K562 (cell line): ENCODE data around the gene SRGAP2C. TPM values are rescaled to one million over a fixed set of nuclear protein-coding genes. Genes with fewer than 3 reads are reported as not detected.
"Not testable (repeated sequence)": the region's sequence is repeated elsewhere in the genome, so short reads cannot be mapped to it uniquely, and the experiment has no call there.

Source experiments
- ATAC-seq: fragments of 200-7000 bp; cut with Tn5 transposase; 3 replicates; pipeline ENCODE4 v1.9.1; 2020; ENCODE audit warnings: moderate library complexity
- BruUV-seq: library from RNA; stranded (reverse); fragments of 400-500 nt; replicated peaks from 2 replicates; lab custom pipeline; 2021; lab: Mats Ljungman, UMichigan
- CTCF ChIA-PET: fragments of 300-600 bp; formaldehyde crosslinking; extraction: SDS; loops from one replicate; lab custom pipeline; 2021; ENCODE audit warnings: low intra/inter-chr PET ratio; lab: Yijun Ruan, JAX
- POLR2A ChIA-PET: fragments of 300-600, 350-650 bp; sonication (Branson Sonifier 250); formaldehyde crosslinking; extraction: SDS; loops from one replicate; lab custom pipeline; 2021; ENCODE audit warnings: antibody characterized with exemption, inconsistent platforms; lab: Yijun Ruan, JAX
- DNase-seq, 4 experiments: peaks; one replicate each; pipeline versions ENCODE4 v3.0.0 to v3.0.0-alpha.2; 2011 to 2018; ENCODE audit warnings: low spot score in 3 of 4, mixed read lengths in 3 of 4; ENCODE audit errors: extremely low read depth in 1 of 4
- FAIRE-seq: peaks from 2 replicates; lab custom pipeline; 2011; peaks lifted over from hg19 to GRCh38; lab: Jason Lieb, UNC
- H2AFZ ChIP-seq: 2 replicates; pipeline ENCODE4 v1.6.0; 2011; ENCODE audit warnings: low read depth, low read length, control low read depth, inconsistent platforms
- H3K27ac ChIP-seq: fragments of 200-600 bp; 3 replicates; pipeline ENCODE4 v1.8.0; 2011; ENCODE audit warnings: low read depth, mild to moderate bottlenecking, control low read depth, inconsistent platforms, low read length, moderate library complexity, mixed read lengths; ENCODE audit errors: extremely low read depth
- H3K27me3 ChIP-seq, 2 experiments: fragments of 300-600 bp in 1 of 2; 2 replicates in 1 of 2; 3 replicates in 1 of 2; pipeline versions ENCODE4 v1.6.0 to v1.8.0; 2011; ENCODE audit warnings: inconsistent platforms in 2 of 2, low read length in 2 of 2, mild to moderate bottlenecking in 1 of 2, mixed read lengths in 1 of 2, moderate library complexity in 1 of 2; ENCODE audit not compliant: control insufficient read depth in 2 of 2, insufficient read depth in 2 of 2
- H3K36me3 ChIP-seq: fragments of 300-600 bp; 3 replicates; pipeline ENCODE4 v1.8.0; 2011; ENCODE audit warnings: mild to moderate bottlenecking, low read length, inconsistent platforms; ENCODE audit not compliant: control insufficient read depth, insufficient read depth
- H3K4me1 ChIP-seq, 2 experiments: fragments of 200-600 bp in 1 of 2; replicated peaks in 1 of 2; 2 replicates in 1 of 2; 3 replicates in 1 of 2; pipeline versions ENCODE4 v1.5.1 to v1.8.0; 2011; ENCODE audit warnings: inconsistent platforms in 2 of 2, low read length in 2 of 2, mild to moderate bottlenecking in 1 of 2, mixed read lengths in 1 of 2, moderate library complexity in 1 of 2; ENCODE audit not compliant: control insufficient read depth in 2 of 2, insufficient read depth in 2 of 2
- H3K4me2 ChIP-seq: 2 replicates; pipeline ENCODE4 v1.6.1; 2011; ENCODE audit warnings: low read length, control low read depth, inconsistent platforms, mixed read lengths; ENCODE audit not compliant: insufficient read depth
- H3K4me3 ChIP-seq: fragments of 200-600 bp; sonication (generic), shearing (Covaris generic); 2 replicates; pipeline ENCODE4 v1.5.1; 2016; ENCODE audit warnings: control low read depth, inconsistent platforms
- H3K79me2 ChIP-seq: fragments of 200-600 bp; 3 replicates; pipeline ENCODE4 v1.8.0; 2011; ENCODE audit warnings: low read length, inconsistent platforms; ENCODE audit not compliant: control insufficient read depth, insufficient read depth
- H3K9ac ChIP-seq, 2 experiments: 2 replicates each; pipeline versions ENCODE4 v1.6.0 to v1.6.1; 2011; ENCODE audit warnings: low read depth in 2 of 2, low read length in 2 of 2, control low read depth in 1 of 2, inconsistent platforms in 1 of 2, mild to moderate bottlenecking in 1 of 2, mixed read lengths in 1 of 2; ENCODE audit not compliant: insufficient read depth in 1 of 2
- H3K9me1 ChIP-seq: one replicate; pipeline ENCODE4 v1.6.0; 2011; ENCODE audit warnings: inconsistent platforms, mild to moderate bottlenecking, low read length, moderate library complexity; ENCODE audit not compliant: control insufficient read depth, insufficient read depth
- H3K9me3 ChIP-seq: replicated peaks from 2 replicates; pipeline ENCODE4 v1.5.1; 2011; ENCODE audit warnings: low read depth, low read length, inconsistent platforms; ENCODE audit not compliant: control insufficient read depth, insufficient read depth
- H4K20me1 ChIP-seq: replicated peaks from 2 replicates; pipeline ENCODE4 v1.6.1; 2011; ENCODE audit warnings: low read length, inconsistent platforms, mixed read lengths; ENCODE audit not compliant: control insufficient read depth, insufficient read depth
- WGBS: fragments of 100-300 bp; shearing (Covaris generic); methylation state at CpG from one replicate; pipeline ENCODE4 v1.1.6; 2016; ENCODE audit warnings: low coverage, mixed read lengths; ENCODE audit not compliant: insufficient coverage; ENCODE audit errors: missing lambda C conversion rate; 5-methylcytosine and 5-hydroxymethylcytosine counted together
- in situ Hi-C: fragments of 300-500 bp; cut with MboI; formaldehyde crosslinking; loops from 4 replicates; pipeline ENCODE4 v1.15.0; 2018; ENCODE audit warnings: inconsistent platforms, mixed read lengths
- intact Hi-C: fragments of 100-400 bp; cut with micrococcal nuclease; formaldehyde crosslinking; loops from 2 replicates; pipeline ENCODE4 v1.14.2; 2022
- polyA plus RNA-seq, 8 experiments: library from polyadenylated mRNA; depleted of rRNA in 4 of 8; stranded (reverse) in 5 of 8; unstranded in 3 of 8; fragments of >200 nt; fragmentation: Nextera tagmentation in 2 of 8; fragmentation: Illumina TruSeq in 1 of 8; extraction: Ambion mirVana in 2 of 8; extraction: Trizol in 1 of 8; gene quantifications; 2 replicates each; pipeline versions ENCODE4 v1.2.1 to v1.2.3, GENCODE V29; 2011 to 2014; ENCODE audit warnings: inconsistent platforms in 1 of 8, missing spikeins in 1 of 8
- total RNA-seq, 7 experiments: library from RNA; depleted of rRNA in 6 of 7; stranded (reverse); fragments of >200 nt in 6 of 7; fragmentation: Illumina TruSeq in 2 of 7; extraction: Trizol in 2 of 7; gene quantifications; 2 replicates each; pipeline versions ENCODE4 v1.2.1 to v1.2.3, GENCODE V29; 2011 to 2021; ENCODE audit warnings: low replicate concordance in 1 of 7

Gene SRGAP2C
- total and polyA plus RNA-seq, 9 of the 15 experiments (the other 6 are each of a cell fraction or from before 2014, with no cell fraction given) = 5.0 to 21.1 (median 7.7) TPM

- DNase-seq, H3K4me1 ChIP-seq, FAIRE-seq, POLR2A ChIA-PET, H3K36me3 ChIP-seq, H3K9me1 ChIP-seq, H3K4me3 ChIP-seq, BruUV-seq, H3K9me3 ChIP-seq, H3K4me2 ChIP-seq, H4K20me1 ChIP-seq, in situ Hi-C loops, H3K27ac ChIP-seq, intact Hi-C loops, H3K27me3 ChIP-seq, H3K79me2 ChIP-seq, CTCF ChIA-PET, H3K9ac ChIP-seq, H2AFZ ChIP-seq: not testable (repeated sequence)
- no CpG with 5 or more reads among the region's 1 CpG for WGBS
- peak; percentile 70 for ATAC-seq
Observed at GRCh38 chr1:121200232-121200631, 15.5 kb downstream of the SRGAP2C start.

DNA sequence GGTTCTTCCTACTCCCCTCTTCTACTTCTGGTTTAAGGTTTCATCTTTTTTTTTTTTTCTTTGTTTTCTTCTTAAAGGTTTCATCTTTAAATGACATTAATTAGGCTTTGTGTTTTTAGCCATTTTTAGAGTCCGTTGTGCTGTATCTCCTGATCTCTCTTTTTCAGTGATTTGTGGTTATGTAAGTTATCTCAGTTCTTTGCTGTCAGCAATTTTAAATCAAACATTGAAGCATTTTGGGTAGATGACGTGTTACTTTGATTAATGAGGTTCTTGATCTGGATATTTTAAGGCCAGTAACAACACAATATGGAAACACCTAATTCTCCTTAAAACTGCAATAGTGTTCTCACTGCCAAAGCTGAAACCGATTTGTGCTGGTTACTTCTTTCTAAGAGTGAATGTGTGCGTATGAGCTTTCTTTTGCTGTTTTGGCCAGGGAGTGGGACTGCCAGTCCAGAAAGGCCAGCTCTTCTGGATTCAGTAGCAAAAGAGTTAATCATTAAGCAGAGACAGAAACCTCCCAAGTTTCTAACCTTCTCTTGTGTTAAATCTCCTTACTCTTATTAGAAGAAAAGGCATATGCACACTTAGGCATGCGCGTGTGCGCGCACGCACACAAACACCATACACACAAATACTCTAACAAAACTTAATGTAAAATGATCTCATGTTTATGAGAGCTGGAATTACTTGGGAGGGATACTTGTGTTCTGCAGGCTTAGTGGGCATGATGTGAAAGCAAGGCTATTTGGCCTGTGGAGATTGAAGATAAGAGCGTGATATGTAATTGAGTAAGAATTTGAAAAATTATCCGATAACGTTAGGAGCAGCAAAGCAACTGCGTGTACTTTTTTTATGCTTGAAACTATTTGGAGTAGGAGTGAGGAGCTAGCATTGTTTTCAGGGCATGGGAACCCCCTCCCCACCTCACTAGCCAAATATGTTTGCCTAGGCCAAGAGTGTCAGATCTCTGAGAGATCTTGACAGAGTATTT is 16.5 kb downstream of the SRGAP2C start:
- BruUV-seq, in situ Hi-C loops, H3K9me1 ChIP-seq, H2AFZ ChIP-seq, H3K79me2 ChIP-seq, H3K9ac ChIP-seq, H3K9me3 ChIP-seq, DNase-seq, intact Hi-C loops, H4K20me1 ChIP-seq, H3K27me3 ChIP-seq, H3K36me3 ChIP-seq, H3K4me3 ChIP-seq, ATAC-seq, POLR2A ChIA-PET, H3K4me2 ChIP-seq, H3K27ac ChIP-seq, H3K4me1 ChIP-seq, FAIRE-seq, CTCF ChIA-PET: not testable (repeated sequence)
- WGBS = 68% methylated on average over 9 of the region's 13 CpGs

- BruUV-seq, FAIRE-seq: not testable (repeated sequence)
Observed at GRCh38 chr1:121202986-121203385, 18.2 kb downstream of the SRGAP2C start.

More at GRCh38 chr1:121202986-121203385, 18.2 kb downstream of the SRGAP2C start:
- H4K20me1 ChIP-seq, in situ Hi-C loops, intact Hi-C loops, H3K4me1 ChIP-seq, H3K36me3 ChIP-seq, H3K27ac ChIP-seq, DNase-seq, CTCF ChIA-PET, ATAC-seq, H3K9ac ChIP-seq, H3K9me3 ChIP-seq, H3K9me1 ChIP-seq, H3K79me2 ChIP-seq, H3K4me2 ChIP-seq, H3K4me3 ChIP-seq, H2AFZ ChIP-seq, POLR2A ChIA-PET, H3K27me3 ChIP-seq: not testable (repeated sequence)
- 61% methylated on average over 2 of the region's 3 CpGs for WGBS
